Retinal pigment epithelial cell (primary cell): ENCODE measurements around the gene NCK1.

Experiments used
- DNase-seq: peaks from one replicate; pipeline ENCODE4 v3.0.0-alpha.2; 2010; ENCODE audit warnings: low read depth
- H3K4me3 ChIP-seq: 2 replicates; pipeline ENCODE4 v1.5.1; 2011; ENCODE audit warnings: mild to moderate bottlenecking, low read length, control low read depth, moderate library complexity
- TF ChIP-seq, protein P1 (sequence below): conservative IDR thresholded peaks from 2 replicates; pipeline ENCODE4 v1.5.1; 2011; ENCODE audit warnings: low read depth, low read length, control low read depth, inconsistent platforms

NCK1 gene

DNA sequence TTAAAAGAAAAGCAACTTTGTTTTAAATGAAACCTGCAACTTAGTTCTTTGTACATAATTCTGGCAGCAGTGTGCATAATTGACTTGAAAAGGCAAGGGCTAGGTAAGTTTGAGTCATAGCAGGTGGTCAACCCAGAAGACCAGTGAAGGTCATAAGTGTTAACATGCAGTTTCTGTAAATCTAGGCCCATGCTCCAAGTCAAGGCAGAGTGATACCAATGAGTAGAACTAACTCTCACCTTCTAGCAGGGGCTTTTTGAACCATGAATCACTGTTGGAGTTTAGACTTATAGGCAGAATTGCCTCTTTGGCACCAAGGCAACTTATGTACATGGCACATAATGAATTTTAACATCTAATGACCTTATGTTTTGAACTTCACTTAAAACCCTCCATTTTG is 66.2 kb downstream of the NCK1 start:
- TF ChIP-seq, protein P1, sequence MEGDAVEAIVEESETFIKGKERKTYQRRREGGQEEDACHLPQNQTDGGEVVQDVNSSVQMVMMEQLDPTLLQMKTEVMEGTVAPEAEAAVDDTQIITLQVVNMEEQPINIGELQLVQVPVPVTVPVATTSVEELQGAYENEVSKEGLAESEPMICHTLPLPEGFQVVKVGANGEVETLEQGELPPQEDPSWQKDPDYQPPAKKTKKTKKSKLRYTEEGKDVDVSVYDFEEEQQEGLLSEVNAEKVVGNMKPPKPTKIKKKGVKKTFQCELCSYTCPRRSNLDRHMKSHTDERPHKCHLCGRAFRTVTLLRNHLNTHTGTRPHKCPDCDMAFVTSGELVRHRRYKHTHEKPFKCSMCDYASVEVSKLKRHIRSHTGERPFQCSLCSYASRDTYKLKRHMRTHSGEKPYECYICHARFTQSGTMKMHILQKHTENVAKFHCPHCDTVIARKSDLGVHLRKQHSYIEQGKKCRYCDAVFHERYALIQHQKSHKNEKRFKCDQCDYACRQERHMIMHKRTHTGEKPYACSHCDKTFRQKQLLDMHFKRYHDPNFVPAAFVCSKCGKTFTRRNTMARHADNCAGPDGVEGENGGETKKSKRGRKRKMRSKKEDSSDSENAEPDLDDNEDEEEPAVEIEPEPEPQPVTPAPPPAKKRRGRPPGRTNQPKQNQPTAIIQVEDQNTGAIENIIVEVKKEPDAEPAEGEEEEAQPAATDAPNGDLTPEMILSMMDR: no peak
- no peak for DNase-seq

DNA sequence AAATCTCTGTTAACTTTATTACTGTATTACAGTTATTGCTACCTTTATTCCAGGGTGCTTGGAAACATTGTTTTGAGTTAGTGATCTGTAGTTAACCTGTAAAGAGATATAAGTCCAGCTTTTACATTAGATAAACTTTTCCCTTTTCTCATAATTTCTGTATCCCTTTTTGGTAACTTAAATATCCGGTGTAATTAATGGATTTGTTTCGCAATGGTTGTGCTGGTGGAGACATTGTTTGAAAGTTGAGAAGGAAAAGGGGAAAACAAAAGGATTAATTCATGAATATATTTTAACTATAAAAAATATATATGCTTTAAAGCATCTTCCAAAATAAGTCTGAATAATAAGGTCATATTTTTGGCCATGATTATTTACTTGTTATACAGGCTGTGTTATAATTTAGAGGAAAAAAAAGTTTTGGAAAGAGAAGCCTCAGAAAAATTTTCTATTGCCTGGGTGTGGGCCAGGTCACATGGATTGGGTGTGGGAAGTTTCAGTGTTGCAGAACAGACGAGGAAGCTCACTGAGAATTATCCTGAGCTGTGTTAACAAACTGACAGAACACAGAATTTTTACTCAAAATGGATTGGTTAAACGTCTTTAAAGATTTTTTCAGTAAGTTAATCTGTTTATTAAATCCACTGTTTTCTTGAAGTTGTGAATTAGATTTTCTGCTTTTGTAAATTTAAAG is 68.1 kb downstream of the NCK1 start:
- TF ChIP-seq, protein P1: no peak
- peak; percentile 20 for DNase-seq
- no peak overlapping the region for H3K4me3 ChIP-seq

More for the DNA sequence above, 66.2 kb downstream of the NCK1 start:
- H3K4me3 ChIP-seq: no peak overlapping the region

DNA sequence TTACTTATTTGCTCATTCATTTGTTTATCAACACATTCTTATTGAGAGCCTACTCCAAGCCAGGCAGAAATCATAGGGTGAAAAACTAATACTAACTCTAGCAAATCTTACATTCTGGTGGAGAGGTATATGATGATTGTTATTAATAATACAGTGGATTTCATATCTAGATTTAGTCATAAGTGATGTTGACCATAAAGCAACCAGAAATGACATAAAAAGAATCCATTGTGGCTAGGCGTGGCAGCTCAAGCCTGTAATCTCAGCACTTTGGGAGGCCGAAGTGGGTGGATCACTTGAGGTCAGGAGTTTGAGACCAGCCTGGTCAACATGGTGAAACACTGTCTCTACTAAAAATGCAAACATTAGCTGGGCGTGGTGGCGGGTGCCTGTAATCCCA is 69.6 kb downstream of the NCK1 start:
- no peak overlapping the region for H3K4me3 ChIP-seq
- TF ChIP-seq, protein P1: no peak
- DNase-seq: no peak

DNA sequence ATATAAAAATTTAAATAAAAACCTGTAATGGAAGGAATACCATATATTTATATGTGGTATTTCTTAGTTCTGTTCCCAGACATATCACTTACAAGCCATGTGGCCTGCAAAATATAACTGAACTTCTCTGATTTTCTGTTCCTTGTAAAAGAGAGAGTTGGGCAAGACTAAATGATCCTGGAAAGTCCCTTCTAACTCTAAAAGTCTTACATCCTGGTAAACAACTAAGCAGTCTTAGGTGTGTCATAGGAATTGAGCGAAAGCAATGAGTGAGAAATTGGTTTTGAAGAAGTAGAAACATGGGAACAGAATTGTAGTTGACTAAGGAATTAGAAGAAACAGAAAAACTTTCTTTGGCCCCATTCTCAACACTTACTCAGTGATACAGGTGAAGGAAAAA is 70.5 kb downstream of the NCK1 start:
- TF ChIP-seq, protein P1: no peak
- DNase-seq: no peak
- no peak overlapping the region for H3K4me3 ChIP-seq

DNA sequence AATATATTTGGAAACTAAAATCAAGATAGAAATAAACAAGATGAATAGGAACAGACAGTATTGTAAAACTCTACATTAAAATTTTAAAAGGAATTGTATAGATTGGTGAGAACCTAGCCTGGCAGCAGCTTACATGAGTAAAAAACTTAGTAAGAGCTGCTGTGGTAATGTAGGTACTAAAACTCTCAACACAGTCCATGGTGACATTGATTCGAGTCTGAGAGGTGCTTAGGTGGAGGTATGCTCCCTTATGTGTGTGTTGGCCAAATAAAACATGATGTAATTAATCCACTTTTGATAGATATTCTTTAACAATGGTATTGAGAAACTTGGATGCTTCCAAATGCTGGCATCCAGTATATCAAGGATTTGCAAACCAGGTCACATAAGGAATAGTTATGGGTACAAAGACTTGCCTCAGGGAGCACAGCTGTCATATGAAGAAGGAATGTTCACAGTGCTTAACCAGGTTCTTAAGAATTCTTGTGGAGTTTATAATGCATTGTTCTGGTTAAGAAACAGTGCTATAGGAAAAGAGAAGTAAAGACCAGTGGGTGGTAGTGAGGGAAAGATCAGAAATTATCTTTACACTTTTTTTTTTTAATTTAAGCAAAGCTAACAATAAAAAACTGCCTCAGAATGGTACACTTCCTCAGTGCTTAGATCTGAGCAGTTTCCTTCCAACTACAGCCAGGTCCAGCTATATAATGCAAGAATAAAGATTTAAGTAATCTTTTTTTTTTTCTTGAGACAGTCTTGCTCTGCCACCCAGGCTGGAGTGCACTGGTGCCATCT is 71.2 kb downstream of the NCK1 start:
- TF ChIP-seq, protein P1: no peak
- no peak overlapping the region for H3K4me3 ChIP-seq
- no peak for DNase-seq

DNA sequence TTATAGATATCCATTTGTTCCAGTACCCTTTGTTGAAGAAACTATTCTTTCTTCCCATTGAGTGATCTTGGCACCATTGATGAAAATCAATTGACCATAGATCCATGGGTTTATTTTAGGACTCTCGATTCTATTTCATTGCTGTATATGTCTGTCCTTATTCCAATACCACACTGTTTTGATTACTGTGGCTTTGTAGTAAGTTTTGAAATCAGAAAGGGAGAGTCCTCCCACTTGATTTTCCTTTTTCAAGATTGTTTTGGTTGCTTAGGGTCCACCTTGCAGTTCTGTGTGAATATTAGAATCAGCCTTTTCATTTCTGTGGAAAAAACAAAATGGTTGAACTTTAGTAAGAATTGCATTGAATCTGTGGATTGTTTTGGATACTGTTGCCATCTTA is 75.2 kb downstream of the NCK1 start:
- no peak for DNase-seq
- no peak overlapping the region for H3K4me3 ChIP-seq
- TF ChIP-seq, protein P1: no peak

DNA sequence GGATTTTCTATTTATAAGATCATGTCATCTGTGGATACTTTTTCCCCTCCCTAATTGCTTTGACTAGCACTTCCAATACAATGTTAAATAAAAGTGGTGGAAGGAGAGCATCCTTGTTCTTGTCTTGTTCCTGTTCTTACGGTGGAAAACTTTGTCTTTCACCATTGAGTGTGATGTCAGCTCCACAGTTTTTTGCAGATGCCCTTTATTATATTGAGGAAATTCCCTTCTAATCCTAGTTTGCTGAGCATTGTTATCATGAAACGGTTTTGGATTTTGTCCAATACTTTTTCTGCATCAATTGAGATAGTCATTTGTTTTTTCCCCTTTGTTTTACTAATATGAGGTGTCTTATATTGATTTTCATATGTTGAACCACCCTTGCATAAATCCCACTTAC is 75.8 kb downstream of the NCK1 start:
- no peak for DNase-seq
- TF ChIP-seq, protein P1: no peak
- no peak overlapping the region for H3K4me3 ChIP-seq
